A549 treated with dexamethasone at 1 μM for 4 hours (cell line): Measurements from ENCODE around the gene UBE2QL1. TPM values are rescaled to one million over a fixed set of nuclear protein-coding genes. Genes with fewer than 3 reads are reported as not detected.

Source experiments
- total RNA-seq: library from RNA; stranded (reverse); fragments of 200-300 nt; extraction: Qiagen RNA extraction; gene quantifications from 5 replicates; pipeline ENCODE4 v1.2.3, GENCODE V29; 2022

The UBE2QL1 gene
- 1.9 to 2.4 TPM (median 2.1 TPM) in 5 replicates for total RNA-seq

GRCh38 chr5:6448622-6449464 lies at the start of gene UBE2QL1:
Gene UBE2QL1 (plus strand): TSS chr5:6448859. CDS start chr5:6448894, 35 bp downstream.

Other genes starting within 250 kb of the UBE2QL1 start
- 66.6 to 87.7 TPM (median 70.4 TPM) in 5 replicates for gene MED10, start 70.3 kb upstream of the UBE2QL1 start, total RNA-seq
- gene NSUN2, start 184.2 kb downstream of the UBE2QL1 start, total RNA-seq = 89.5 to 98.4 TPM (median 91.6 TPM) in 5 replicates
- 18.7 to 29.0 TPM (median 27.7 TPM) in 5 replicates for gene SRD5A1, start 184.6 kb downstream of the UBE2QL1 start, total RNA-seq